Adipose tissue (tissue), 3 donors: Measurements from ENCODE around the gene SIK3. TPM values are rescaled to one million over a fixed set of nuclear protein-coding genes. Genes with fewer than 3 reads are reported as not detected.
"Not testable (repeated sequence)": the region's sequence is repeated elsewhere in the genome, so short reads cannot be mapped to it uniquely, and the experiment has no call there.

Source experiments
- H3K27ac ChIP-seq: one replicate; pipeline ENCODE4 v1.5.1; 2013; ENCODE audit warnings: low read depth, low read length
- WGBS, 3 donors: extraction: QIAGEN DNeasy Blood & Tissue Kit; methylation state at CpG; one replicate each; pipeline ENCODE4 v1.1.7; 2013; 5-methylcytosine and 5-hydroxymethylcytosine counted together
- polyA plus RNA-seq, 3 donors: library from polyadenylated mRNA; stranded (reverse); fragments of 200-250 nt; gene quantifications; one replicate each; pipeline ENCODE4 v1.2.3, GENCODE V29; 2013
- donor health status: healthy with polysubstance abuse.
- donor health status: Bipolar disorder and iron deficiency.
- donor health status: healthy.

The SIK3 gene
- polyA plus RNA-seq: 10 to 100 TPM in 2 of 3 donors, 1 to 10 TPM in 1; 8.5 to 13.8 (median 11.2) TPM

DNA sequence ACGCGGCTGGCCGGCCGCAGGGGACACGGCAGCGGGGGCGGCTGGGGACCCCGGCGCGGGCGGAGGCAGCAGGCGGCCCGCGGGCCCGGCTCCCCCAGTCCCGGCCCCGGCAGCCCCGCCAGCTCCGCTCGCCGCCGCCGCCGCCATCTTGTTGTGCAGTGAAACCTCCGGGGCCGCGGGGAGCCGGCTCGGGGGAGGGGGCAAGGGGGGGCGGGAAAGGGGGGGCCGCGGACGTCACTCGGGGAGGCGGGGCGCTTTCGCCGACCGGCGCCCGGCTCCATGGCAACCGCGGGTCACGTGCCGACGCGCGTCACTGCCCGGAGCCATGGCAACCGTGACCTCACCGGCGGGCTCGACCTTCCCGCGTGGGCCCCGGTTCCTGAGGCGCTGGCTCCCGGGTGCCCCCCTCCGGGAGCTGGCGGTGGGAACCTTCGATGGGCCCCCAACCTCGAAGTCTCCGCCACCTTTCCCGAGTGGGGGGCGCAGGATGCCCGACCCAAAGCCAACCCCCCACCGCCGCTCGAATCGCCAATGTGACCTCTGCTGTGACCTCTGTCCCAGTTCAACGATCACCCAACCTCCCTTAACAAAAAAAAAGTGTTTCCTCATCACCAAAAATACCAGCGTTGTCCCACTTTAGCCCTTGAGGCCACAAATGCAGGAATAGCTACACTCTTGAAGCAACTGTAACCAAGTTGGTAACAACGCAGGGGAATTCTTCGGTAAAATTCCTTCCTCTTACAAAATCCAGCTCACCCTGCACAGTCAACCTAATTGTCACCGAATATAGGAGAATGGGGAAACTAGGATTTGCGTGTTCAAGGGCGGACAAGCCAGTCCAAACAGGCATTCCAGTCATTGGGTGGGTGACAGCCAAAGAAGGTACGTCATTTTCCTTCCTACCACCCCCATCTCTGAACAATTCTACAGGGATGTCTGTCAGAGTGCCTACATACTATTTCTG lies at the start of gene SIK3:
Gene SIK3, minus strand, starts transcription at position 160 of the 964 bp plus-strand sequence. Its CDS starts 13 bp downstream, at position 147.
- WGBS, 3 donors: 1 to 2% (median 2%) methylated on average over 29 to 77 of the region's 78 CpGs
- H3K27ac ChIP-seq: peak within 1 kb of the TSS; percentile 80

DNA sequence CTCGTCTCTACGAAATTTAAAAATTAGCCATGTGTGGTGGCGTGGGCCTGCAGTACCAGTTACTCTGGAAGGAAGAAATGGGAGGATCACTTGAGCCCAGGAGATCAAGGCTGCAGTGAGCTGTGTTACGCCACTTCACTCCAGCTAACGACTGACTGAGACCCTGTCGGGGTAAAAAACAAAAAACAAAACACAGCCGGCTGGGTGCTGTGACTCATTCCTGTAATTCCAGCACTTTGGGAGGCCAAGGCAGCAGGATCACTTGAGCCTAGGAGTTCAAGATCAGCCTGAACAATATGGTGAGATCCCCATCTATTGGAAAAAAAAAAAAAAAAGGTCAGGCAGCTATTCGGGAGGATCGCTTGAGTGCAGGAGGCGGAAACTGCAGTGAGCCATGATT lies 48.3 kb upstream of the SIK3 start:
- H3K27ac ChIP-seq: no peak overlapping the region
- 66 to 79% (median 72%) methylated on average over 10 of the region's 10 CpGs for WGBS, 3 donors

DNA sequence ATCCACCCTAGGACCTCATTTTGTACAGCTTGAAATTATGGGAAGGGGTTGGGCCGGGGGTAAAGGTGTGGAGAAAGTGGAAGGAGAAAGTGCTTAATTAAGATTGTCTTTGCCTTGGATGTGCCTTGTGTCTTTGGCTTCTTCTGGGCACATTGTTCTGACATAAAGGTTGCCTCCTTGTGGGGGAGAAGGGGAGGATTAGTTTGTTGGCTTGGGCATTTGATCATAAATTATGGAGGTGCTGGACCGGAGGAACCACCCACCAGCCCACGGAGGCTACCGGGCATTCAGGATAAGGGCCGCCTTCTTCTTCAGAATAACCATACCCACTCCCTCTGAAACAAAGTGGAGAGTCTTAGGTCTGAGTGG lies 47.1 kb upstream of the SIK3 start:
- 3 to 4% (median 4%) methylated on average over 5 of the region's 5 CpGs for WGBS, 3 donors
- H3K27ac ChIP-seq: no peak overlapping the region

DNA sequence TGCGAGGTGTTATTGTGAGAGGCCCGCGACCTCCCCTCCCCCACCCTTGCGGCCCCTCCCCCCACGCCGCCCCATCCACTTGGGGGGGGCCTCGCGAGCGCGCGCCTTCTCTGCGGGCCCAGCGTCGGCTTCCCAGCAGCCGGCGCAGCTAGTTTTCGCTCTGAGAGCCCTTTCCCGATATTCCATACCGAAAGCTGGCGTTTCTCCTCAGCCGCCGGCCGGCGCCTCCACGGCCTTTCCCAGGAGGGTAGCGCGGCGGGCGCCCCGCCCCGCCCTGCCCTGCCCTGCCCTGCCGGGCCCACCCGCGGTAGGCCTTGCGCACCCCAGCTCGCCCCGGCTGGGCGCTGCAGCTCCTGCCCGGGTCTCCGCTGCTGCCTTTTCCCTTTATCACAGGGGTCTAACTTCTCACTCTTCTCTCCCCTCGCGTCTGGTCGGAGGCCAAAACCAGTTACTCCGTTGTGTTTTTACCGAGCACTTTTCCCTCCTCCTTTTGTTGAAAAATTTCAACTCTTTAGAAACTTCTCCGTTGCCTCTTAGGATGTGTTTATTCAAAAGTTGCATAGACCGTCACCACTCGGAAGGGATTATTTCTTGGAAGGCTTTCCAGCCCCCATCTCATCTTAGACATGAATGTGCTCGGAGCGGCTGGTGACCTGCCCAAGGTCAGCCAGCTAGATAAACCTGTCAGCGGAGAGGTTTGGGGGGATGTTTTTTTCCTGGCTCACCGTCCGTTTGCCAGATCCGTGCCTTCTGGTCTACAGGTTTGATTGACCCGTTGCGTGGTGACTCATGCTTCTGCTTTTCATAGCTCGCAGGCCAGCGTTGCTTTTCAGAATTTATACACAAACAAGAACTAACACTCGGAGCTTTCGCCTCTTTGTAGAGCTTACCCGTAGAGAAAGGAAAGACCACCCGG lies 46.5 kb upstream of the SIK3 start:
- 0 to 1% (median 0%) methylated on average over 53 to 62 of the region's 62 CpGs for whole genome bisulfite sequencing, 3 donors

DNA sequence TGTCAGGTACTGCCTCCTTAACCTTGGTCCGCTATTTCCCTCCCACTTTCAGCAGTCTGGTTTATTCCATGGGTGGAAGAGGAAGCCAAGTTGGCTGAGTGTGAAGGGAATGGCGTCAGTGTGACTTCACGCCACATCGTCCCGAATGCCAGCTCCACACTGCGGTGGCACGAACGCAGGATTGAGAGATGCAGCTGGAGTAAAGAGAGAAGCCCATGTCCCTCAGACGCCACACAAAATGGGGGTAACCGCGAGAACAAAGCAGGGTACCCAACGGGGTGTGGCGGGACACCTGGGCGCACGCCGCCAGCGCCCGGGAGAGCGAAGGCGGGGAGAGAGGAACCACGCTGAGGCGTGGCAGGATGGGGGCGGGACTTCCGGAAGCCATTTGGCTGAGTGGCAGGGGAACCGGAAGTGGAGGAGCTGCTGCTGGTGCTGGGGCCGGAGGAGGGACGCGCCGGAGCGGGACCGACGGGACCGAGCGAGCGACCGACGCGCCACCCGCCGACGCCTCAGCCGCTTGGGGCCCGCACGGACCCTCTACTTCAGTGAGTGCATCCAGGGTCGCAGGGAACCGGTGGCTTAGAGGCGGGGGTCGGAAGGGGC lies 45.7 kb upstream of the SIK3 start, which contains the start of gene PAFAH1B2:
Gene PAFAH1B2, plus strand, starts transcription at position 417 of the 606 bp plus-strand sequence. CDS start 8,161 bp downstream, outside the sequence.
- H3K27ac ChIP-seq: no peak within 1 kb of the TSS
- WGBS, 3 donors: 0 to 1% (median 0%) methylated on average over 45 to 48 of the region's 48 CpGs

More for the DNA sequence above, 46.5 kb upstream of the SIK3 start:
- H3K27ac ChIP-seq: no peak overlapping the region

DNA sequence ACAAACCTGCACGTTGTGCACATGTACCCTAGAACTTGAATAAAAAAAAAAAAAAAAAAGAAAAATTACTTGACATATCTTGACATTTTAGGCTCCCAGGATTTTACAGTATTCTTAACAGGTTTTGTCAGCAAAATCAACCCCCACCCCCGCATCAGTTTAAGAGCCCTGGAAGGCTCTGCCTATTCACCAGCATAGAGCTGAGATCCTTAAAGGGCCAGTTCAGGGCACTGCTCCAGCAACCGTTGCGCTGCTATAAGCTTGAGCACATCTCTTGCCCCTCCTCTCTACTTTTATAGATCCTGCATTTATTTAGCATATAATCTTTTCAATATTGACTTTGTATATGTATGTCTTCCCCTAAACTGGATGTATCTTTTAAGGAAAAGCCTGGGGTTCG lies 45.2 kb upstream of the SIK3 start:
- 3 to 8% (median 7%) methylated on average over 5 of the region's 5 CpGs for WGBS, 3 donors

DNA sequence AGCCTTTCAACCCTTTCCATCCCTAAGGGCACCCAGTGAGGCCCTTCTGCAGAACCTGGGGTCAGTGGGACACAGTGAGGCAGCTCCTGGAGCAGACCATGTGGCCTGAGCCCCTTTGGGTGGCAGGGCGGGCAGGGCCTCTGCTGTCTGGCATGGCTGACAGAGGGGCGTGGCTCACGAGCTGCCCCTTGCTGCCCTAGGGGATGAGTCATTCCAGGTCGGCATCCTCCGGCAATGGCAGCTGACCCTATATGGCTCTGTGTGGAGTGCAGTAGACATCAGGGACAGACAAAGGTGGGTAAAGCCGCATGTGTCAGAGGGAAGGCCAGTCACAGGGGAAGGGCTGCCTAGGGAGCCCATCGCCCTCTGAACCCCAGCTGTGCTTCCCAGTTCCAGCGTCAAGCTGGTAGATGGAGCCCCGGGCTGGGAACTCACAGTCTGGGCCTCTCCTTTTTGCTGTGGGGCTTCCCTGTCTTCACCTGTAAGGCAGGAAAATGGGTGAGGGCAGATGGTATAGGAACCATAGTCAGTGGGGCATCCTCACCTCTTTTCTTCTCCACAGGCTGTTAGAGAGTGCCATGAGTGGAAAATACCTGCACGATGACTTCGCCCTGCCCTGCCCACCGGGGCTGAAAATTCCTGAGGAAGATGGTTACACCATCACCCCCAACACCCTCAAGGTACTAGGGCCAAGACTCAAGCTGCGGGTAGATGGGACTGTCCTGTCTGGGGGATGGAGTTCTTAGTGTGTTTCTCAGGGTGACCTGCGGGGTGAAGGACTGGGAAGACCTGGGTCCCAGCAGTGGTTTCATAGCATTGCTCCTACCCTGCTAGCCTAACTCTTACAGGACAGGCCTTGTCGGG lies 39.2 kb upstream of the SIK3 start:
- not testable (repeated sequence) for H3K27ac ChIP-seq
- WGBS, 3 donors: no CpG with 5 or more reads among the region's 15 CpGs

More for the DNA sequence above, 45.2 kb upstream of the SIK3 start:
- H3K27ac ChIP-seq: no peak overlapping the region

DNA sequence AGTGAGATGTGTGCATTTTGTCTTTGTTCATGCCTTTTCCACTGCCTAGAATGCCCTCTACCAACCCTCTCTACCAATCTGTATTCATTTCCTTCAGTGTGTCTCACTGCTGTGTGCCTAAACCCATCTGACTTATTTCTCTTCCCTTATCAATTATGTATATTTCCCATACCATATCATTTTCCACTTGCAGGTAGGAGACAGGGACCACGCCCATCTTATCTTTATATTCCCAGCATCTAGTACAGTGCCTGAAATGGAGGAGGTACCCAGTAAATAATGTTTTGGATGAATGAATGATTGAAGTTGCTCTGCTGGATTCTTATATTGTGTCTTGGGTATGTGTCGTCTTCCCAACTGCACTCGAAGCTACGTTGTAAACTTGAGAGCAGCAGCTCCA lies 36.8 kb upstream of the SIK3 start:
- WGBS, 3 donors: 75 to 90% (median 88%) methylated on average over 1 of the region's 4 CpGs
- not testable (repeated sequence) for H3K27ac ChIP-seq

DNA sequence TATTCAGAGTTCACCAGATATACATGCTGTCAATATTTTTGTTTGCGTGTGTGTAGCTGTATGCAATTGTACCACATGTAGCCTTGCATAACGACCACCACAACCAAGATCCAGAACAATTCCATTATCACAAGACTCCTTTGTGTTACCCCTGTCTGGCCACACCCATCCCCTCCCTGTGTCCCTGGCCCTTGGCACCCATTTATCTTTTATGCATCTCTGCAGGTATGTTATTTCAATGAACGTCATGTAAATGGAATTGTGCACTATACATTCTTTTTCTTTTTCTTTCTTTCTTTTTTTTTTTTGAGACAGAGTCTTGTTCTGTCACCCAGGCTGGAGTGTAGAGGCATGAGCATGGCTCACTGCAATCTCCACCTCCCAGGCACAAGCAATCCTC lies 36.2 kb upstream of the SIK3 start:
- no peak overlapping the region for H3K27ac ChIP-seq
- 68 to 79% (median 71%) methylated on average over 2 to 3 of the region's 3 CpGs for WGBS, 3 donors

DNA sequence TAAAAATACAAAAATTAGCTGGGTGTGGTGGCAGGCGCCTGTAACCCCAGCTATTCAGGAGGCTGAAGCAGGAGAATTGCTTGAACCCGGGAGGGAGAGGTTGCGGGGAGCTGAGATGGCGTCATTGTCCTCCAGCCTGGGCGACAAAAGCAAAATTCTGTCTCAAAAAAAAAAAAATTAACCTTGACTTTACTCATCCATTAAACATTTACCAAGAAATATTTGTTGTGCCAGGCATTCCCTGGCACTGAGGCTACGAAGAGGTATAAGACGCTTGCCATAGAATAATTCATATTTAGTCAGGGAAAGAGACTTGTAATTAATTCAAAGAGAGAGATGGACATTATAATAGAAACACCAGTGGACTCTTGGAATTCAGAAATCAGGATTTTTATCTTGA lies 32.7 kb upstream of the SIK3 start:
- WGBS, 3 donors: 63 to 95% (median 95%) methylated on average over 7 of the region's 7 CpGs
- no peak overlapping the region for H3K27ac ChIP-seq

DNA sequence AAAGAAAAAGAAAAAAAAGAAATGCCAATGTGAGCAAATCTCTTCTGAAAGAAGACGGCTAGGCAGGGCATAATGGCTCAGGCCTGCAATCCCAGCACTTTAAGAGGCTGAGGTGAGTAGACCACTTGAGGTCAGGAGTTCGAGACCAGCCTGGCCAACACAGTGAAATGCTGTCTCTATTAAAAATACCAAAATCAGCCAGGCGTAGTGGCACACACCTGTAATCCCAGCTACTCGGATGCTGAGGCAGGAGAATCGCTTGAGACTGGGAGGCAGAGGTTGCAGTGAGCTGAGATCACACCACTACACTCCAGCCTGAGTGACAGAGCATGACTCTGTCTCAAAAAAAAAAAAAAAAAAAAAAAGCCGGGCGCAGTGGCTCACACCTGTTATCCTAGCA lies 32.2 kb upstream of the SIK3 start:
- H3K27ac ChIP-seq: not testable (repeated sequence)
- 95 to 98% (median 97%) methylated on average over 5 to 7 of the region's 7 CpGs for WGBS, 3 donors

DNA sequence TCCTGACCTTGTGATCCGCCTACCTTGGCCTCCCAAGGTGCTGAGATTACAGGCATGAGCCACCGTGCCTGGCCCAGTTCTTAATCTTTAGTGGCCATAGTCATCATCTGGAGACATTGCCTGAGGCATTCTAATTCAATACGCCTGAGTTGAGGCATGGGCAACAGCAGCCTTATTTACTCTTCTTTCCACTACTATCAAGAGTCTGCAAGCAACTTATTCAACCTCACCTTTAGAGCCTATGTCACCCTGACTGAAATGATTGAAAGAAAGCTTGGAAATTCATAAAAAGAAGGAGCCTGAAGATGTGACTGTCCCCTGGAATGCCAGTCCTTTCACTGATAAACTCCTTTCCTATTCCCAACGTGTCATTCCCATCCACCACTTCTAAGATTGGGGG lies 30.1 kb upstream of the SIK3 start:
- no peak overlapping the region for H3K27ac ChIP-seq
- WGBS, 3 donors: 76 to 91% (median 87%) methylated on average over 4 of the region's 4 CpGs

DNA sequence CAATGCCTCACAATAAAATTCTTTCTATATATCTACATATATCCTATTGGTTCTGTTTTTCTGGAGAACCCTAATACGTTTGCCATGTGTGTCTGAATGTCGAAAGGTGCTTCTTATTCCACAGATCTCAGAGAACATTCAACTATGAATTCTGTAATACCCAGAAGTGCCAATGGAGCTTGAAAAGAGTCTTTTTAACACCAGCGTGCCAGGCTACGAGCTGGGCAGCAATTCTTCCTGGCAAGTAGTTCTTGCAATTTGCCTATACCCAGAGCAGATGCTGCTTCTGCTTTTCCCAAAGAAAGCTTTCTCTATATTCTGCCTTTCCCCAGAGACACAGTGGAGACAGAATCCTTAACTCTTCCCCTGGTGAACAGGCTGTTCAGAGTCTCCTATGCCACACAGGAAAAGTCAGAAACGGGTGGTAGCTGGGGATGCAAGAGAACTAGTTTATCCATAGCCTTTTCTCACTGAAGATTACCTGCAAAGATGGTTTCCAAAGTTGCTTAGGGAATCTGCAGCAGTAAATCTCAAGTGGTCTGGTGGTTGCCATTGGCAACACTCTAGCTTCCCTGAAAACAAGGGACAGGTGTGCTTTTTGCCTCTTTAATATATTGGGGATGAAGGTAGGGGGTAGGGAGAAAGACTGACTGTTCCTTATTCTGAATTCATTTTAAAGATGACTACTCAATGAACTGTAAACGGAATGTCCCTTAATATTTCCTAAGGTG lies 29.1 kb upstream of the SIK3 start:
- H3K27ac ChIP-seq: no peak overlapping the region
- 80 to 84% (median 82%) methylated on average over 6 of the region's 6 CpGs for WGBS, 3 donors

DNA sequence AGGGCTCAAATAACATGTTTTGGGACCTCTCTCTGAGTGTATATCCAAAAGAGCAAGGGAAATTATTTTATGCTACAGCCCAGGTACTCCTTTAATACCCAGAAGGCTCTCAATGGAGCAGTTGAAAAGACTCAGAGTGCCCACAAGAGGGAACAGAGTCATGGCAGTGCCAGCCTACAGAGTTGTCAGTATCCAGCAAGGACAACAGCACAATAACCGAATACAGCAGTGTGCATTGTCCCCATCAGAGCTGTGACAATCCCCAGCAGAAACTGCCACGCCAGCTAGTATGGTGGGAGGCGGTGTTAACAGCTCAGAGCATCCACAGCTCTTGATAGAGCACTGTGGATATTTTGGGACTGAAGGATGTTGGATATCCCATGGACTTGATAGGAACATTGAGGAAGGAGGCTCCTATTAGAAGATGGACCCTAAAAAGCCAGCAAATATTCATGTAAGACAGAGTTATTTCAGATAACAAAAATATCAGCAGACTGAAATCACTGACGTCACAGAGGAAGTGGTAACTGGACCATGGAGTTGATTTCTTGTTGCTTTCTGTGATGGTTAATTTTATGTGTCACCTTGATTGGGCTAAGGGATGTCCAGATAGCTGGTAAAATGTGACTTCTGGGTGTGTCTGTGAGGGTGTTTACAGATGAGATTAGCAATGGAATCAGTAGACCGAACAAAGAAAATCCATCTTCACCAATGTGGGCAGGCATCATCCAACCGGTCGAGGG lies 28.2 kb upstream of the SIK3 start:
- no peak overlapping the region for H3K27ac ChIP-seq
- 77 to 81% (median 79%) methylated on average over 7 of the region's 7 CpGs for WGBS, 3 donors

DNA sequence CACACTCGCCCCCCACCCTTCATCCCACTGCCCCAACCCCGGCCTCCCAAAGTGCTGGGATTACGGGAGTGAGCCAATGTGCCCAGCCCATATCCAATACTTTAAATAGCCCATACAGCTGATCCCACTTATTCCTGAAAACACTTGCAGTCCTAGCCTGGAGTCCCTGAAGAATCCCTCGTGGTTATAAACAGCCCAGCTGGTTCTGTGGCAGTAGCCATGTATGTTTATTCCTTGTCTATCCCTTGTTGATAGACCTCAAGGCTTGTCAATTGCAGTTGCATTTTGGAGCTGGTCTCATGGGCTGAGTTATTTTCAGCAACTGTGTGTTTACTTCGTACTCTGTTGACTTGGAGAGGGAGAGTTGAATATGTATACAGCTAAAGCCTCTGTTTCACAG lies 24.3 kb upstream of the SIK3 start:
- H3K27ac ChIP-seq: no peak overlapping the region
- 76 to 81% (median 80%) methylated on average over 5 of the region's 5 CpGs for WGBS, 3 donors

DNA sequence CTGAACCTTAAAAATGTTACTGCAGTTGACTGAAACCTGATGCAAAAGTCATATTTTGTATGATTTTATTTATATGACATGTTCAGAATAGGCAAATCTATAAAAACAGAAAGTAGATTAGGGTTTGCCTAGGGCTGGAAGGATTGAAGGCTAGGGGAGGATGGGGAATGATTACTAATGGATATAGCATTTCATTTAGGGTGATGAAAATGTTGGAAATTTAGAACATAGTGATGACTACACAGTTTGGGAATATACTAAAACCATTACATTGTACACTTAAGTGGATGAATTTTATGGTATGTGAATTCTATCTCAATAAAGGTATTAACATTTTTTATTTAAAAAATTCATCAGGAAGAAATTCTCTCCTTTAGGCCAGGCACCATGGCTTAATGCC lies 22.9 kb upstream of the SIK3 start:
- no peak overlapping the region for H3K27ac ChIP-seq

DNA sequence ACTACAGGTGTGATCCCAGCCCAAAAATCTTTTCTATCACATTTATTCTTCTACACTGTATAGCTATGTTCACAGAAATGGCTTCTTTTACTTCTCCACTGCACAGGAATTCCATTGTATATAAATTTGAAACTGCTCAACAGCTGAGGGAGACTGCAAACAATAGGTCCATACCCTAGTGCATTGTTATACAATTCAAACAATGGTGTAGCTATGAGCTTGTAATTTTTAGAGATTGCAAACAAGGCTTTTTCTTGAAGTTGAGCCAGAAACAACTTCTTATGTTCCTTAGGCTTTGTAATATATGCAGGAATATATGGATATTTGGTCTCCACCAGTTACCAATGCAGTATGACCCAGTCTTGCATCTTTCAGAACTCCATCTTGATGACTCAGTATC lies 19.5 kb upstream of the SIK3 start:
- H3K27ac ChIP-seq: no peak overlapping the region
